Bronchial epithelial cell (primary cell): ENCODE data around the gene CSRNP2. TPM values are rescaled to one million over a fixed set of nuclear protein-coding genes. Genes with fewer than 3 reads are reported as not detected.

ENCODE experiments used
- DNase-seq: peaks from one replicate; pipeline ENCODE4 v3.0.0-alpha.2; 2010; ENCODE audit warnings: low read depth
- FAIRE-seq: peaks from 2 replicates; lab custom pipeline; 2011; peaks lifted over from hg19 to GRCh38; lab: Jason Lieb, UNC
- H3K27me3 ChIP-seq: 2 replicates; pipeline ENCODE4 v1.5.1; 2011; ENCODE audit warnings: low read length; ENCODE audit not compliant: control insufficient read depth, insufficient read depth
- H3K36me3 ChIP-seq: 2 replicates; pipeline ENCODE4 v1.5.1; 2011; ENCODE audit warnings: low read length; ENCODE audit not compliant: control insufficient read depth, insufficient read depth
- H3K4me3 ChIP-seq: 2 replicates; pipeline ENCODE4 v1.5.1; 2011; ENCODE audit warnings: mild to moderate bottlenecking, low read depth, low read length, control low read depth
- total RNA-seq: library from RNA; depleted of rRNA; stranded (reverse); fragments of >200 nt; gene quantifications from 2 replicates; pipeline ENCODE4 v1.2.1, GENCODE V29; 2014
- TF ChIP-seq, protein P1 (sequence below): IDR thresholded peaks from 2 replicates; pipeline ENCODE4 v1.5.1; 2011; ENCODE audit warnings: mild to moderate bottlenecking, moderate library complexity, low read length, control low read depth, inconsistent platforms; ENCODE audit not compliant: insufficient read depth, severe bottlenecking

Gene CSRNP2
- total RNA-seq, 1 donor from 2014 or later: 14.5 TPM

DNA sequence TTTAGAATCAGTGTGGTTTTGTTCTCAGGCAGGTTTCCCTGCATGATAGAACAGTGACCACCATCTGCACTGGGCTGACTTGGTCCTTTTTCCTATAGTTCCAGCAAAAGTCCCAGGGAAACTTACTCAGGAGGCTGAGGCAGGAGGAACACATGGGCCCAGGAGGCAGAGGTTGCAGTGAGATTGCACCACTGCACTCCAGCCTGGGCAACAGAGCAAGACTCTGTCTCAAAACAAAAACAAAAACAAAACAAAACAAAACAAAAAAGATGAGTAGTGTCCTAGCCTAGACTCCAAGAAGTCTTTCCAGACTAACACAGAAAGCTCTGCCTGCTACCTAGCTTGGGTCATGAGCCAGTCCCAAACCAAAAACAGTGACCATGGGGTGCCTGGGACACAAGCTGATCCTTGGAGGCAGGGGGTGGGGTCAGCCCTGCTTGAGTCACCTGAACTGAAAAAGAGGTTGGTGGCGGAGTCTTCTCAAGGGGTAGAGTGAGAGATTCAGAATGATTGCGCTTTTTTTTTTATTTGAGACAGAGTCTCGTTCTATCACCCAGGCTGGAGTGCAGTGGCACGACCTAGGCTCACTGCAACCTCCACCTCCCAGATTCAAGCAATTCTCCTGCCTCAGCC is 49.8 kb downstream of the CSRNP2 start:
- FAIRE-seq: no peak
- TF ChIP-seq, protein P1, sequence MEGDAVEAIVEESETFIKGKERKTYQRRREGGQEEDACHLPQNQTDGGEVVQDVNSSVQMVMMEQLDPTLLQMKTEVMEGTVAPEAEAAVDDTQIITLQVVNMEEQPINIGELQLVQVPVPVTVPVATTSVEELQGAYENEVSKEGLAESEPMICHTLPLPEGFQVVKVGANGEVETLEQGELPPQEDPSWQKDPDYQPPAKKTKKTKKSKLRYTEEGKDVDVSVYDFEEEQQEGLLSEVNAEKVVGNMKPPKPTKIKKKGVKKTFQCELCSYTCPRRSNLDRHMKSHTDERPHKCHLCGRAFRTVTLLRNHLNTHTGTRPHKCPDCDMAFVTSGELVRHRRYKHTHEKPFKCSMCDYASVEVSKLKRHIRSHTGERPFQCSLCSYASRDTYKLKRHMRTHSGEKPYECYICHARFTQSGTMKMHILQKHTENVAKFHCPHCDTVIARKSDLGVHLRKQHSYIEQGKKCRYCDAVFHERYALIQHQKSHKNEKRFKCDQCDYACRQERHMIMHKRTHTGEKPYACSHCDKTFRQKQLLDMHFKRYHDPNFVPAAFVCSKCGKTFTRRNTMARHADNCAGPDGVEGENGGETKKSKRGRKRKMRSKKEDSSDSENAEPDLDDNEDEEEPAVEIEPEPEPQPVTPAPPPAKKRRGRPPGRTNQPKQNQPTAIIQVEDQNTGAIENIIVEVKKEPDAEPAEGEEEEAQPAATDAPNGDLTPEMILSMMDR: no peak

DNA sequence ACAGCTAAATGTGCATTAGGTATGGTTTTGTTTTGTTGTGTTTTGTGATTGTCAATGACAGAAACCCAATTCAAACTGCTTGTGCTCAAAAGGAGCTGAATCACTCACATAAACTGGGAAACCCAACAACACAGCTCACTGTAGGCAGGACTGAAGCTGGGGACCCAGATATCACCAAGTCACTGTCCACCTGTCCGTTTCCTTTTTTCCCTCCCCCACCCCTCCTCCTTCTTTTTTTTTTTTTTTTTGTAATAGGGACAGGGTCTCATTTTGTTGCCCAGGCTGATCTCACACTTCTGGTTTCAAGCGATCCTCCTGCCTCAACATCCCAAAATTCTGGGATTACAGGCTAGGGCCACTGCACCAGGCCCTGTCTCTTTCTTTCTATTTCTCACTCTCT is 50.3 kb downstream of the CSRNP2 start:
- Histone ChIP-seq H3K27me3 (no peaks in the 10 kb centered on the region), H3K36me3 (no peaks in the 10 kb centered on the region), H3K4me3 (no peak overlapping the region)
- TF ChIP-seq, protein P1: no peak
- DNase-seq (no peak), FAIRE-seq (no peak)

More for the DNA sequence above, 49.8 kb downstream of the CSRNP2 start:
- no peak overlapping the region for H3K4me3 ChIP-seq
- no peaks in the 10 kb centered on the region for H3K36me3 ChIP-seq
- DNase-seq: no peak
- no peaks in the 10 kb centered on the region for H3K27me3 ChIP-seq

DNA sequence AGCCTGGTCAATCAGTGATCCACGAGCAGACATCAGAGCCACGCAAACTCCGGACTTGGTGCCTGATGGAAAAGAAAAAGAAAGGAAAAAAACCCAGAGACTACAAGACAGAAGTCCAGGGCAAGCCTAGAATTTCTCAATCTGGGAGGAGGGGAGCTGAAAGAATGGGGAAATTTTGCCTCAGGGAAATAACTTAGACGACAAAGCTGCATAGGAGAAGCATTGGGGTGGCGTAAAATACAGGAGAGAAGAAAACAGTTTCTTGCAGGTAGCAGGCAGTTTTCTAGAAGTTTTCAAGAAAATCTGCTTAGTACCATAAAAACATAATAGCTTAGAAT is 54.6 kb downstream of the CSRNP2 start:
- peak overlapping the region; percentile 19 for H3K4me3 ChIP-seq
- DNase-seq (peak; percentile 69), FAIRE-seq (no peak)
- H3K36me3 ChIP-seq: no peaks in the 10 kb centered on the region
- TF ChIP-seq, protein P1: no peak
- no peaks in the 10 kb centered on the region for H3K27me3 ChIP-seq

DNA sequence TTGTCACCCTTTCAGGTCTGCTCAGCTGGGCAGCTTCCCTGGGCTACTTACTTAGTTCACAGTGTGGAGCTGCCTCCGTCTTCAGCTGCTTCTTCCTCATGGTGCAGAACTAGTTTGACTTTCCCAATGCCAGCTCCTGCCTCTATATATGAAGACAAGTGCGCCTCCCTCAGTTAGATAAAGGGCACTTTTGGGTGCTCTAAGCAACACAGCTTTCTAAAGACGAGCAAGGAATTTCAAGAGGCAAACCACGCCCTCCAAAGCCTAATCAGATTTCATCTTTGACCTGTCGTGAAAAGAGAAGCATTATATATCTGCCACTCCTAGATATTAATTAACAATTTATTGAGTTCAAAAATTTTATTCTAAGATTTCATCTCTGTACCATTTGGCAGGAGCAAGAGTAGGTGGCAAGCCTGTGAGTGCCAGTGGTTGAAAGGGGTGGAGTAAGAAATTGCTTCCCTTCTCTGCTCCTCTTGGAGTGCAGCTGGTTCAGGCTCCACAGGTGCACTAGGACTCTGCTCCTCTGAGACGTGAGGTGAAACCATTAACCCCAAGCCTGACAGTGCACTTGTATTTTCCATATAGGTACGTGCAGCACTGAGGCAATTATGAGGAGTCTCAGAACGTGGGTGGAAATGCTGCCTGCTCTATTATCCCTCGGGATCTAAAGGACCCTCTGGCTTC is 55.1 kb downstream of the CSRNP2 start:
- DNase-seq (peak; percentile 68), FAIRE-seq (no peak)
- TF ChIP-seq, protein P1: peak; percentile 53
- Histone ChIP-seq H3K27me3 (no peaks in the 10 kb centered on the region), H3K4me3 (peak overlapping the region; percentile 19), H3K36me3 (no peaks in the 10 kb centered on the region)

DNA sequence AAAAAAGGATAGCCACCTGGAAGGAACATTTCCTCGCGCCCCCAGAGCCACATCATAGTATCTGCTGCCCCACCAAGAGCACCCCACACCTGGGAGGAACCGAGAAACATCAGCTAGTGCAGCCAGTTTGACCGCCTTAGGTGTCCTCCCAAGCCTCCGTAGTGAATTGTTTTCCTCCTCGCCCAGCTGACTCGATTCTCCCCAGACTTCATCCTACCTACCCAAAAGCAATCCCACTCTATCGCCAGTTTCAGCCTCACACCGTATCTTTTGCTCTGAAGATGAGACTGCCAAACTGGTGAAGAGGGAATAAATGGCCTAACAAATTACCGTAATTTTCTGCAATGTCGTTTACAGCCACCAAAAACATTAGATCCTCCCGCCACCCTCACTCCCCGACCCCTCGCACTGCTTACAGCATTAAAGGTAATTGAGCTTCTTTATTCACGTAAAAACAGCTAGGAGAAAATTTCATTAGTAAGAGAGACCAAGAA is 56.0 kb downstream of the CSRNP2 start:
- Histone ChIP-seq H3K4me3 (no peak overlapping the region), H3K27me3 (no peaks in the 10 kb centered on the region), H3K36me3 (no peaks in the 10 kb centered on the region)
- TF ChIP-seq, protein P1: no peak
- FAIRE-seq (no peak), DNase-seq (no peak)
